ENCODE results near the gene PSMD13. TPM values are rescaled to one million over a fixed set of nuclear protein-coding genes. Genes with fewer than 3 reads are reported as not detected.

Gene PSMD13
- total and polyA plus RNA-seq, 2 experiments from 2014 or later, result 91.8 to 146 TPM

DNA sequence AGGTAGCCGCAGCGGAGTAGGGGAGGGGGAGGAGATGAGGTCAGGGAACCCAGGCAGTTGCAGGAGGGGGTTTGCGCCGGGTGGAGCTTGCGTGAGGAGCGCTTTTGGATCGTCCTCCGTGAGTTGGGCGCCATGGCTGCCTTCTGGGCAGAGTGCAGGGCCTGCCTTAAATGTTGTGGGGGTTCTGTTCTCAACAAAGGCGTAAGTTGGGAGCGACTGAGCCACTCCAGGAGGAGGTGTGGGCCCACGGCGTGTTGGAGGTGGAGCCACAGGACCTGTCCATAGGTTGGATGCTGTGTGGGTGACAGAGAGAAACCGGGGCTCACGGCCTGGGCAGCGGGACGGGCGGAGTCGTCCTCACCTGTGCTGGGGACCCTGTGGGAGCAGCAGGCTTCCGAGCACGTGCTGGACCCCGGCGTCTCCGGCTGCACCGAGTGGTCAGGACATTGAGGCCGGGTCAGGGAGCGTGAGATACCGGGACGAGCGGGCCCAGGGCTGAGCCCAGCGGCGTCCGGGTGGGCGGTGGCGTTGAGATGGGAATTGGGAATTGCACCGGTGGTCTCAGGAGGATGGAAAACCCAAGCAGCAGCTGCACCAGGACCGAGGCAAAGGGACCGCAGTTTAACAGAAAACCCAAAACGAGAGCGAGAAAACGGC lies 51.2 kb downstream of the PSMD13 start:
- H3K27ac ChIP-seq, result no peak overlapping the region
- H2AFZ ChIP-seq, result peak overlapping the region; percentile 76

GRCh38 chr11:288478-289397 lies 52.0 kb downstream of the PSMD13 start, which contains the start of gene PGGHG:
TSS of gene PGGHG (plus strand) at chr11:289126. CDS start at chr11:289817, 691 bp downstream.
- Histone ChIP-seq H3K4me1 (ENCODE audit: insufficient read depth) (peaks cover 19% of the 10 kb centered on the region), H3K27ac (no peak within 1 kb of the TSS), H3K4me3 (peak within 1 kb of the TSS; percentile 99), H3K27me3 (no peaks in the 10 kb centered on the region), H2AFZ (peak within 1 kb of the TSS; percentile 76), H3K36me3 (replicated peaks; ENCODE audit: insufficient read depth, low read depth) (no peaks in the 10 kb centered on the region), H3K4me2 (peak within 1 kb of the TSS; percentile 98), H3K9me2 (replicated peaks; ENCODE audit: insufficient read depth) (no peaks in the 10 kb centered on the region), H4K20me1 (ENCODE audit: insufficient read depth, poor library complexity, severe bottlenecking) (no peaks in the 10 kb centered on the region), H3K79me2 (no peaks in the 10 kb centered on the region), H3K9me3 (ENCODE audit: low read depth) (no peaks in the 10 kb centered on the region)
- TF ChIP-seq EZH2 (IDR thresholded peaks at IDR 0.05; ENCODE audit: borderline replicate concordance), result no peak
- TF ChIP-seq, protein P1, sequence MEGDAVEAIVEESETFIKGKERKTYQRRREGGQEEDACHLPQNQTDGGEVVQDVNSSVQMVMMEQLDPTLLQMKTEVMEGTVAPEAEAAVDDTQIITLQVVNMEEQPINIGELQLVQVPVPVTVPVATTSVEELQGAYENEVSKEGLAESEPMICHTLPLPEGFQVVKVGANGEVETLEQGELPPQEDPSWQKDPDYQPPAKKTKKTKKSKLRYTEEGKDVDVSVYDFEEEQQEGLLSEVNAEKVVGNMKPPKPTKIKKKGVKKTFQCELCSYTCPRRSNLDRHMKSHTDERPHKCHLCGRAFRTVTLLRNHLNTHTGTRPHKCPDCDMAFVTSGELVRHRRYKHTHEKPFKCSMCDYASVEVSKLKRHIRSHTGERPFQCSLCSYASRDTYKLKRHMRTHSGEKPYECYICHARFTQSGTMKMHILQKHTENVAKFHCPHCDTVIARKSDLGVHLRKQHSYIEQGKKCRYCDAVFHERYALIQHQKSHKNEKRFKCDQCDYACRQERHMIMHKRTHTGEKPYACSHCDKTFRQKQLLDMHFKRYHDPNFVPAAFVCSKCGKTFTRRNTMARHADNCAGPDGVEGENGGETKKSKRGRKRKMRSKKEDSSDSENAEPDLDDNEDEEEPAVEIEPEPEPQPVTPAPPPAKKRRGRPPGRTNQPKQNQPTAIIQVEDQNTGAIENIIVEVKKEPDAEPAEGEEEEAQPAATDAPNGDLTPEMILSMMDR (IDR thresholded peaks at IDR 0.05; ENCODE audit: poor library complexity), result no peak
- no peak for TF ChIP-seq EZH2phosphoT487 (IDR thresholded peaks at IDR 0.05; ENCODE audit: low read depth, severe bottlenecking, unreplicated experiment)
- 3% methylated on average over 25 of the region's 112 CpGs for WGBS (ENCODE audit: low lambda C conversion rate, missing lambda C conversion rate)
- DNase-seq (ENCODE audit: low spot score), result peak; percentile 84

More for the DNA sequence above, 51.2 kb downstream of the PSMD13 start:
- Histone ChIP-seq H3K36me3 (replicated peaks; ENCODE audit: insufficient read depth, low read depth) (no peaks in the 10 kb centered on the region), H3K4me2 (peak overlapping the region; percentile 98), H3K4me3 (peak overlapping the region; percentile 99), H4K20me1 (ENCODE audit: insufficient read depth, poor library complexity, severe bottlenecking) (no peaks in the 10 kb centered on the region), H3K27me3 (no peaks in the 10 kb centered on the region), H3K79me2 (no peaks in the 10 kb centered on the region), H3K9me3 (ENCODE audit: low read depth) (no peaks in the 10 kb centered on the region), H3K9me2 (replicated peaks; ENCODE audit: insufficient read depth) (no peaks in the 10 kb centered on the region), H3K4me1 (ENCODE audit: insufficient read depth) (peaks cover 19% of the 10 kb centered on the region)
- DNase-seq (ENCODE audit: low spot score), result no peak
- no peak for TF ChIP-seq EZH2 (IDR thresholded peaks at IDR 0.05; ENCODE audit: borderline replicate concordance)
- TF ChIP-seq, protein P1 (IDR thresholded peaks at IDR 0.05; ENCODE audit: poor library complexity), result no peak
- TF ChIP-seq EZH2phosphoT487 (IDR thresholded peaks at IDR 0.05; ENCODE audit: low read depth, severe bottlenecking, unreplicated experiment), result no peak
- 45% methylated on average over 41 of the region's 41 CpGs for WGBS (ENCODE audit: low lambda C conversion rate, missing lambda C conversion rate)

GRCh38 chr11:289398-289711 lies 52.6 kb downstream of the PSMD13 start:
- H3K36me3 ChIP-seq (replicated peaks; ENCODE audit: insufficient read depth, low read depth), result no peaks in the 10 kb centered on the region
- H3K27me3 ChIP-seq, result no peaks in the 10 kb centered on the region
- H2AFZ ChIP-seq, result no peak overlapping the region
- peak overlapping the region; percentile 99 for H3K4me3 ChIP-seq
- no peak for DNase-seq (ENCODE audit: low spot score)
- no peaks in the 10 kb centered on the region for H3K9me3 ChIP-seq (ENCODE audit: low read depth)
- no peak overlapping the region for H3K27ac ChIP-seq
- H3K9me2 ChIP-seq (replicated peaks; ENCODE audit: insufficient read depth), result no peaks in the 10 kb centered on the region
- H3K79me2 ChIP-seq, result no peaks in the 10 kb centered on the region
- peaks cover 19% of the 10 kb centered on the region for H3K4me1 ChIP-seq (ENCODE audit: insufficient read depth)
- 47% methylated on average over 3 of the region's 14 CpGs for WGBS (ENCODE audit: low lambda C conversion rate, missing lambda C conversion rate)
- no peaks in the 10 kb centered on the region for H4K20me1 ChIP-seq (ENCODE audit: insufficient read depth, poor library complexity, severe bottlenecking)
- peak overlapping the region; percentile 98 for H3K4me2 ChIP-seq
- TF ChIP-seq, protein P1 (IDR thresholded peaks at IDR 0.05; ENCODE audit: poor library complexity), result no peak
- TF ChIP-seq EZH2phosphoT487 (IDR thresholded peaks at IDR 0.05; ENCODE audit: low read depth, severe bottlenecking, unreplicated experiment) (no peak), EZH2 (IDR thresholded peaks at IDR 0.05; ENCODE audit: borderline replicate concordance) (no peak)

Data from hepatocyte (in vitro differentiated cells).